ENCODE results near the gene TMEM171. TPM values are rescaled to one million over a fixed set of nuclear protein-coding genes. Genes with fewer than 3 reads are reported as not detected.
A peak's percentile ranks its signal among the peaks of the same experiment; 100 is the strongest.

TMEM171 gene
- total and polyA plus RNA-seq, 2 of the 4 experiments (the other 2 are of a cell fraction), result 3.0 to 5.1 TPM

DNA sequence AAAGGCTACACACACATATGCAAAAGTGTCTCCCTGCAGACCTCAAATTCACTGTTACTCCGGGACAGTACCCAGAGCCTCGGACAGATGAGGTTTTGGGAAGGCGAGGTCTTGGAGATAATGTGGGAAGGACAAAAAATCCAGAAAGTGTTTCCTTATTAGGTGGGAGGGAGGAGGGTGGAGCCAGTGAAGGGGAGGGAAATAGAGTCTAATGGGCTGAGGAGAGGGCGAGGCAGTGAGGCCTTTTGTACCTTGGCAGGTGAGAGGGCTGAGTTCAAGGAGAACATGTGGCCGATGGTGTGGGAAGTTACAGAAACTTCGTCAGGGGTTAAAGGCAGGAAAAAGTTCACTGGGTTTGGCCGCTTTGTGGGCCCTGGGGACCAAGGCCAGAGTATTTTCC, 30.5 kb downstream of the TMEM171 start:
- 50% methylated on average over 2 of the region's 7 CpGs; no CpG with 5 or more reads in 1 of the 2 experiments for WGBS, 2 experiments (ENCODE audit: extremely low coverage in 2 of 2, insufficient read length in 1 of 2)
- POLR2A ChIA-PET (ENCODE audit: unreplicated experiment), result no interaction called here
- CTCF ChIA-PET, result no interaction called here

More for the DNA sequence above, 30.5 kb downstream of the TMEM171 start:
- Histone ChIP-seq H3K4me3 (ENCODE audit: insufficient read depth, low read depth, low read length) (no peak overlapping the region), H4K8ac (ENCODE audit: low read depth in 2 of 2, low read length in 2 of 2) (no peak overlapping the region), H2AK5ac (ENCODE audit: low read depth, low read length) (no peak overlapping the region), H3K27ac (ENCODE audit: insufficient read depth, low read length) (no peak overlapping the region), H3K9me1 (ENCODE audit: insufficient read depth, low read length) (0 out of 2 replicates have a peak, but pooled peaks cover 3% of the 10 kb centered on the region), H3K9ac (ENCODE audit: low read depth, low read length) (no peak overlapping the region), H4K91ac (ENCODE audit: insufficient read depth, low read depth, low read length) (no peak overlapping the region), H3K9me3 (ENCODE audit: control insufficient read depth, insufficient read depth, low read length) (no peaks in the 10 kb centered on the region), H3K79me1 (ENCODE audit: low read depth in 1 of 2, low read length in 2 of 2) (no peaks in the 10 kb centered on the region), H3K4ac (ENCODE audit: low read depth, low read length) (no peak overlapping the region), H3K27me3 (ENCODE audit: control insufficient read depth, insufficient read depth, low read length) (peaks cover 3% of the 10 kb centered on the region), H3K4me1 (ENCODE audit: control insufficient read depth, insufficient read depth, low read length) (peaks cover 3% of the 10 kb centered on the region; the same call in 1 of the 2 replicates), H2BK15ac (ENCODE audit: low read depth, low read length) (no peak overlapping the region), H2BK120ac (ENCODE audit: low read depth, low read length) (no peak overlapping the region), H3K56ac (ENCODE audit: extremely low read depth, insufficient read depth, low read length) (no peak overlapping the region), H3K23ac (ENCODE audit: low read depth, low read length) (no peak overlapping the region), H3K36me3 (ENCODE audit: control insufficient read depth, insufficient read depth, low read length) (no peaks in the 10 kb centered on the region), H2AK9ac (replicated peaks; ENCODE audit: low read depth, low read length, poor library complexity) (no peak overlapping the region), H2AFZ (replicated peaks; ENCODE audit: low read length, poor library complexity) (peak overlapping the region; percentile 29), H4K20me1 (ENCODE audit: insufficient read depth, low read length) (no peaks in the 10 kb centered on the region), H3K14ac (replicated peaks; ENCODE audit: low read depth, low read length) (no peak overlapping the region), H2BK5ac (ENCODE audit: low read depth, low read length, poor library complexity, severe bottlenecking) (no peak overlapping the region), H3K4me2 (ENCODE audit: low read depth, low read length) (no peak overlapping the region), H4K5ac (ENCODE audit: low read depth, low read length) (no peak overlapping the region), H2BK20ac (ENCODE audit: low read depth, low read length) (no peak overlapping the region), H3K18ac (ENCODE audit: low read depth, low read length) (no peak overlapping the region)
- dilution Hi-C loops (cut with HindIII; ENCODE audit: low sequenced_read_pairs, unreplicated experiment) (no loop called here), intact Hi-C loops (cut with micrococcal nuclease) (no loop called here), in situ Hi-C loops (cut with MboI; ENCODE audit: low sequenced_read_pairs) (no loop called here)
- no peak for DNase-seq
- no peak for ATAC-seq (ENCODE audit: low read depth)
- TF ChIP-seq, protein P1, sequence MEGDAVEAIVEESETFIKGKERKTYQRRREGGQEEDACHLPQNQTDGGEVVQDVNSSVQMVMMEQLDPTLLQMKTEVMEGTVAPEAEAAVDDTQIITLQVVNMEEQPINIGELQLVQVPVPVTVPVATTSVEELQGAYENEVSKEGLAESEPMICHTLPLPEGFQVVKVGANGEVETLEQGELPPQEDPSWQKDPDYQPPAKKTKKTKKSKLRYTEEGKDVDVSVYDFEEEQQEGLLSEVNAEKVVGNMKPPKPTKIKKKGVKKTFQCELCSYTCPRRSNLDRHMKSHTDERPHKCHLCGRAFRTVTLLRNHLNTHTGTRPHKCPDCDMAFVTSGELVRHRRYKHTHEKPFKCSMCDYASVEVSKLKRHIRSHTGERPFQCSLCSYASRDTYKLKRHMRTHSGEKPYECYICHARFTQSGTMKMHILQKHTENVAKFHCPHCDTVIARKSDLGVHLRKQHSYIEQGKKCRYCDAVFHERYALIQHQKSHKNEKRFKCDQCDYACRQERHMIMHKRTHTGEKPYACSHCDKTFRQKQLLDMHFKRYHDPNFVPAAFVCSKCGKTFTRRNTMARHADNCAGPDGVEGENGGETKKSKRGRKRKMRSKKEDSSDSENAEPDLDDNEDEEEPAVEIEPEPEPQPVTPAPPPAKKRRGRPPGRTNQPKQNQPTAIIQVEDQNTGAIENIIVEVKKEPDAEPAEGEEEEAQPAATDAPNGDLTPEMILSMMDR (conservative IDR thresholded peaks at IDR 0.05; ENCODE audit: low read depth, low read length), result no peak
- TF ChIP-seq, protein P2, sequence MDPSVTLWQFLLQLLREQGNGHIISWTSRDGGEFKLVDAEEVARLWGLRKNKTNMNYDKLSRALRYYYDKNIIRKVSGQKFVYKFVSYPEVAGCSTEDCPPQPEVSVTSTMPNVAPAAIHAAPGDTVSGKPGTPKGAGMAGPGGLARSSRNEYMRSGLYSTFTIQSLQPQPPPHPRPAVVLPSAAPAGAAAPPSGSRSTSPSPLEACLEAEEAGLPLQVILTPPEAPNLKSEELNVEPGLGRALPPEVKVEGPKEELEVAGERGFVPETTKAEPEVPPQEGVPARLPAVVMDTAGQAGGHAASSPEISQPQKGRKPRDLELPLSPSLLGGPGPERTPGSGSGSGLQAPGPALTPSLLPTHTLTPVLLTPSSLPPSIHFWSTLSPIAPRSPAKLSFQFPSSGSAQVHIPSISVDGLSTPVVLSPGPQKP (IDR thresholded peaks at IDR 0.05; ENCODE audit: borderline replicate concordance, low read depth, low read length), result no peak
- no peak for TF ChIP-seq CHD1 (IDR thresholded peaks at IDR 0.05; ENCODE audit: low read depth, low read length)
- no peak for TF ChIP-seq POLR2A (IDR thresholded peaks at IDR 0.05; ENCODE audit: low read depth, low read length)
- no peak for TF ChIP-seq MXI1 (IDR thresholded peaks at IDR 0.05; ENCODE audit: borderline replicate concordance, low read depth, low read length)
- no TSS peak for BruUV-seq (replicated peaks)
